ENCODE data around the gene TNFRSF21.

Gene TNFRSF21

GRCh38 chr6:47267301-47267700, 42.4 kb downstream of the TNFRSF21 start:
- in situ Hi-C loops (cut with MboI; ENCODE audit: low sequenced_read_pairs, unreplicated experiment), result no loop called here
- no peak for TF ChIP-seq CTCF (IDR thresholded peaks at IDR 0.05; ENCODE audit: borderline replicate concordance, control extremely low read depth, extremely low read depth, insufficient read depth, missing control alignments)
- no peak for DNase-seq (ENCODE audit: low spot score)

- in situ Hi-C loops (cut with MboI; ENCODE audit: low sequenced_read_pairs, unreplicated experiment), result no loop called here
- TF ChIP-seq CTCF (IDR thresholded peaks at IDR 0.05; ENCODE audit: borderline replicate concordance, control extremely low read depth, extremely low read depth, insufficient read depth, missing control alignments), result no peak
Observed at GRCh38 chr6:47265971-47266370, 43.7 kb downstream of the TNFRSF21 start.

GRCh38 chr6:47264775-47265184, 44.9 kb downstream of the TNFRSF21 start:
- in situ Hi-C loops (cut with MboI; ENCODE audit: low sequenced_read_pairs, unreplicated experiment), result no loop called here
- DNase-seq (ENCODE audit: low spot score), result no peak
- no peak for TF ChIP-seq CTCF (IDR thresholded peaks at IDR 0.05; ENCODE audit: borderline replicate concordance, control extremely low read depth, extremely low read depth, insufficient read depth, missing control alignments)

More at GRCh38 chr6:47265971-47266370, 43.7 kb downstream of the TNFRSF21 start:
- no peak for DNase-seq (ENCODE audit: low spot score)

- DNase-seq (ENCODE audit: low spot score), result no peak
- no peak for TF ChIP-seq CTCF (IDR thresholded peaks at IDR 0.05; ENCODE audit: borderline replicate concordance, control extremely low read depth, extremely low read depth, insufficient read depth, missing control alignments)
- in situ Hi-C loops (cut with MboI; ENCODE audit: low sequenced_read_pairs, unreplicated experiment), result no loop called here
Observed at GRCh38 chr6:47263268-47263667, 46.4 kb downstream of the TNFRSF21 start.

- no peak for DNase-seq (ENCODE audit: low spot score)
- no peak for TF ChIP-seq CTCF (IDR thresholded peaks at IDR 0.05; ENCODE audit: borderline replicate concordance, control extremely low read depth, extremely low read depth, insufficient read depth, missing control alignments)
- in situ Hi-C loops (cut with MboI; ENCODE audit: low sequenced_read_pairs, unreplicated experiment), result no loop called here
Observed at GRCh38 chr6:47262231-47262630, 47.5 kb downstream of the TNFRSF21 start.

- no peak for TF ChIP-seq CTCF (IDR thresholded peaks at IDR 0.05; ENCODE audit: borderline replicate concordance, control extremely low read depth, extremely low read depth, insufficient read depth, missing control alignments)
- no peak for DNase-seq (ENCODE audit: low spot score)
- in situ Hi-C loops (cut with MboI; ENCODE audit: low sequenced_read_pairs, unreplicated experiment), result no loop called here
Observed at GRCh38 chr6:47261191-47261590, 48.5 kb downstream of the TNFRSF21 start.

- TF ChIP-seq CTCF (IDR thresholded peaks at IDR 0.05; ENCODE audit: borderline replicate concordance, control extremely low read depth, extremely low read depth, insufficient read depth, missing control alignments), result no peak
- no peak for DNase-seq (ENCODE audit: low spot score)
- in situ Hi-C loops (cut with MboI; ENCODE audit: low sequenced_read_pairs, unreplicated experiment), result no loop called here
Observed at GRCh38 chr6:47260021-47260420, 49.7 kb downstream of the TNFRSF21 start.

All from GM13976 (cell line).